ENCODE data around the gene HEYL. TPM values are rescaled to one million over a fixed set of nuclear protein-coding genes. Genes with fewer than 3 reads are reported as not detected.

HEYL gene
- total RNA-seq, 6 donors from 2014 or later: 3.8 to 31.9 (median 15.5) TPM

GRCh38 chr1:39668111-39668510 lies 28.7 kb upstream of the HEYL start:
- Histone ChIP-seq H3K27ac (no peak overlapping the region), H3K36me3 (no peaks in the 10 kb centered on the region), H3K4me3 (no peak overlapping the region), H3K4me1 (peaks cover 14 to 22% (median 17%) of the 10 kb centered on the region in 4 donors), H3K27me3 (peaks cover 0 to 17% (median 7%) of the 10 kb centered on the region in 4 donors), H3K9me3 (no peaks in the 10 kb centered on the region)
- no peak for TF ChIP-seq CTCF (IDR thresholded peaks at IDR 0.05)
- no peak for TF ChIP-seq POLR2AphosphoS5 (IDR thresholded peaks at IDR 0.05)
- TF ChIP-seq POLR2A (IDR thresholded peaks at IDR 0.05): no peak
- no peak for TF ChIP-seq EP300 (IDR thresholded peaks at IDR 0.05)
- DNase-seq (no peak), ATAC-seq (ENCODE audit: low FRiP score in 2 of 2) (no peak)
- WGBS, 2 donors: 78 to 80% methylated on average over 3 of the region's 3 CpGs

- WGBS, 2 donors: 81 to 88% methylated on average over 3 of the region's 3 CpGs
- no peak for DNase-seq
- no peak for ATAC-seq (ENCODE audit: low FRiP score in 2 of 2)
- no peaks in the 10 kb centered on the region for H3K36me3 ChIP-seq
- H3K27ac ChIP-seq: no peak overlapping the region
- TF ChIP-seq CTCF (IDR thresholded peaks at IDR 0.05) (no peak), POLR2AphosphoS5 (IDR thresholded peaks at IDR 0.05) (no peak), POLR2A (IDR thresholded peaks at IDR 0.05) (no peak)
- no peaks in the 10 kb centered on the region for H3K9me3 ChIP-seq
- H3K27me3 ChIP-seq: peaks cover 0 to 12% (median 5%) of the 10 kb centered on the region in 4 donors
- H3K4me3 ChIP-seq: no peak overlapping the region
- peaks cover 8 to 13% (median 9%) of the 10 kb centered on the region in 4 donors for H3K4me1 ChIP-seq
Observed at GRCh38 chr1:39666772-39667171, 27.3 kb upstream of the HEYL start.

- H3K4me3 ChIP-seq: no peak overlapping the region
- TF ChIP-seq EP300 (IDR thresholded peaks at IDR 0.05) (no peak), POLR2AphosphoS5 (IDR thresholded peaks at IDR 0.05) (no peak), CTCF (IDR thresholded peaks at IDR 0.05) (no peak), POLR2A (IDR thresholded peaks at IDR 0.05) (no peak)
- H3K9me3 ChIP-seq: no peaks in the 10 kb centered on the region
- ATAC-seq (ENCODE audit: low FRiP score in 2 of 2): no peak
- WGBS, 2 donors: 88 to 90% methylated on average over 3 to 8 of the region's 8 CpGs
- H3K4me1 ChIP-seq: peaks cover 0 to 6% (median 0%) of the 10 kb centered on the region in 4 donors
- no peak overlapping the region for H3K27ac ChIP-seq
- no peak for DNase-seq
- no peaks in the 10 kb centered on the region for H3K36me3 ChIP-seq
- H3K27me3 ChIP-seq: no peaks in the 10 kb centered on the region
Observed at GRCh38 chr1:39663559-39663958, 24.1 kb upstream of the HEYL start.

GRCh38 chr1:39662861-39663260 lies 23.4 kb upstream of the HEYL start:
- H3K27ac ChIP-seq: no peak overlapping the region
- ATAC-seq (ENCODE audit: low FRiP score in 2 of 2) (no peak), DNase-seq (no peak)
- no peaks in the 10 kb centered on the region for H3K36me3 ChIP-seq
- H3K4me1 ChIP-seq: peaks cover 0 to 6% (median 3%) of the 10 kb centered on the region in 4 donors
- no peaks in the 10 kb centered on the region for H3K27me3 ChIP-seq
- WGBS, 2 donors: 91 to 100% methylated on average over 1 of the region's 1 CpG
- TF ChIP-seq POLR2A (IDR thresholded peaks at IDR 0.05): no peak
- TF ChIP-seq CTCF (IDR thresholded peaks at IDR 0.05): no peak
- TF ChIP-seq POLR2AphosphoS5 (IDR thresholded peaks at IDR 0.05): no peak
- TF ChIP-seq EP300 (IDR thresholded peaks at IDR 0.05): no peak
- H3K4me3 ChIP-seq: no peak overlapping the region
- no peaks in the 10 kb centered on the region for H3K9me3 ChIP-seq

GRCh38 chr1:39659538-39659937 lies 20.1 kb upstream of the HEYL start:
- H3K4me3 ChIP-seq: no peak overlapping the region
- DNase-seq: no peak
- H3K27ac ChIP-seq: no peak overlapping the region
- no peaks in the 10 kb centered on the region for H3K9me3 ChIP-seq
- H3K27me3 ChIP-seq: no peaks in the 10 kb centered on the region
- ATAC-seq (ENCODE audit: low FRiP score in 2 of 2): no peak
- WGBS, 2 donors: 78 to 88% methylated on average over 5 of the region's 5 CpGs
- TF ChIP-seq POLR2A (IDR thresholded peaks at IDR 0.05) (no peak), CTCF (IDR thresholded peaks at IDR 0.05) (no peak), POLR2AphosphoS5 (IDR thresholded peaks at IDR 0.05) (no peak), EP300 (IDR thresholded peaks at IDR 0.05) (no peak)
- no peaks in the 10 kb centered on the region for H3K36me3 ChIP-seq
- peaks cover 0 to 7% (median 3%) of the 10 kb centered on the region in 4 donors for H3K4me1 ChIP-seq

All from upper lobe of left lung (tissue), 6 donors.